Measurements from ENCODE around the gene NPM1.

The NPM1 gene

GRCh38 chr5:171435908-171436307 lies 48.3 kb downstream of the NPM1 start:
- no peak for TF ChIP-seq CTCF (IDR thresholded peaks at IDR 0.05; ENCODE audit: control insufficient read depth, extremely low read depth, insufficient read depth)
- no peak overlapping the region for H3K4me3 ChIP-seq (ENCODE audit: low read depth, low read length)
- DNase-seq (ENCODE audit: low read depth), result no peak

- DNase-seq (ENCODE audit: low read depth), result no peak
- H3K4me3 ChIP-seq (ENCODE audit: low read depth, low read length), result no peak overlapping the region
- no peak for TF ChIP-seq CTCF (IDR thresholded peaks at IDR 0.05; ENCODE audit: control insufficient read depth, extremely low read depth, insufficient read depth)
These were observed 49.2 kb downstream of the NPM1 start for GRCh38 chr5:171436804-171437285.

GRCh38 chr5:171437286-171437821 lies 49.7 kb downstream of the NPM1 start:
- TF ChIP-seq CTCF (IDR thresholded peaks at IDR 0.05; ENCODE audit: control insufficient read depth, extremely low read depth, insufficient read depth), result no peak
- no peak overlapping the region for H3K4me3 ChIP-seq (ENCODE audit: low read depth, low read length)
- no peak for DNase-seq (ENCODE audit: low read depth)

GRCh38 chr5:171438738-171439137 lies 51.1 kb downstream of the NPM1 start:
- DNase-seq (ENCODE audit: low read depth), result no peak
- H3K4me3 ChIP-seq (ENCODE audit: low read depth, low read length), result no peak overlapping the region
- no peak for TF ChIP-seq CTCF (IDR thresholded peaks at IDR 0.05; ENCODE audit: control insufficient read depth, extremely low read depth, insufficient read depth)

GRCh38 chr5:171441246-171441791 lies 53.7 kb downstream of the NPM1 start:
- no peak for TF ChIP-seq CTCF (IDR thresholded peaks at IDR 0.05; ENCODE audit: control insufficient read depth, extremely low read depth, insufficient read depth)
- no peak for DNase-seq (ENCODE audit: low read depth)
- H3K4me3 ChIP-seq (ENCODE audit: low read depth, low read length), result no peak overlapping the region

GRCh38 chr5:171442287-171443042 lies 54.8 kb downstream of the NPM1 start:
- no peak for DNase-seq (ENCODE audit: low read depth)
- TF ChIP-seq CTCF (IDR thresholded peaks at IDR 0.05; ENCODE audit: control insufficient read depth, extremely low read depth, insufficient read depth), result no peak
- H3K4me3 ChIP-seq (ENCODE audit: low read depth, low read length), result no peak overlapping the region
